Esophagus squamous epithelium (tissue), 5 donors: Measurements from ENCODE around the gene TRERF1. TPM values are rescaled to one million over a fixed set of nuclear protein-coding genes. Genes with fewer than 3 reads are reported as not detected.

Experiments used
- DNase-seq: peaks from one replicate; lab custom pipeline; 2025; lab: John Stamatoyannopoulos, UW
- H3K27ac ChIP-seq, 4 donors: fragments of 200-600 bp; sonication (generic); one replicate each; pipeline ENCODE4 v1.5.1; 2016 to 2019; ENCODE audit warnings: mild to moderate bottlenecking in 1 of 4
- H3K27me3 ChIP-seq, 4 donors: fragments of 200-600 bp; sonication (generic); 1 replicate in 3 of 4; 2 replicates in 1 of 4; pipeline versions ENCODE4 v1.5.1 to v1.6.0; 2017 to 2021; ENCODE audit warnings: antibody characterized with exemption in 1 of 4
- H3K36me3 ChIP-seq, 3 donors: fragments of 200-600 bp; sonication (generic); one replicate each; pipeline ENCODE4 v1.5.1; 2016 to 2019
- H3K4me1 ChIP-seq, 3 donors: fragments of 200-600 bp; sonication (generic); one replicate each; pipeline ENCODE4 v1.5.1; 2017 to 2019
- H3K4me3 ChIP-seq, 4 donors: fragments of 200-600 bp; sonication (generic); 1 replicate in 3 of 4; 2 replicates in 1 of 4; pipeline ENCODE4 v1.5.1; 2016 to 2019; ENCODE audit warnings: mild to moderate bottlenecking in 2 of 4, moderate library complexity in 1 of 4
- H3K9me3 ChIP-seq, 3 donors: fragments of 200-600 bp; sonication (generic); one replicate each; pipeline ENCODE4 v1.5.1; 2016 to 2019
- POLR2A ChIP-seq, 4 donors: fragments of 450-650 bp; IDR thresholded peaks; one replicate each; pipeline ENCODE4 v1.6.1; 2017; ENCODE audit warnings: antibody characterized with exemption in 4 of 4, mild to moderate bottlenecking in 4 of 4, moderate library complexity in 3 of 4
- WGBS, 2 donors: methylation state at CpG; one replicate each; pipeline ENCODE4 v1.1.5; 2018; 5-methylcytosine and 5-hydroxymethylcytosine counted together
- intact Hi-C: fragments of 100-400 bp; cut with DNase I; formaldehyde crosslinking; loops from one replicate; pipeline ENCODE4 v1.15.0; 2022
- total RNA-seq, 4 donors: library from RNA; depleted of rRNA; stranded (reverse); fragments of >200 nt; gene quantifications; one replicate each; pipeline ENCODE4 v1.1.0, GENCODE V29; 2016
- TF ChIP-seq, protein P1 (sequence below), 6 experiments: fragments of 450-650 bp in 4 of 6; fragments of 200-600 bp in 2 of 6; sonication (generic) in 2 of 6; IDR thresholded peaks; one replicate each; pipeline ENCODE4 v1.5.1; 2016 to 2019; ENCODE audit warnings: antibody characterized with exemption in 6 of 6, mild to moderate bottlenecking in 4 of 6, moderate library complexity in 4 of 6
- donor health status: DM: yes; HTN: yes; CAD: no.

TRERF1 gene
- total RNA-seq, 4 donors from 2014 or later, result 5.5 to 13.8 (median 11.5) TPM

DNA sequence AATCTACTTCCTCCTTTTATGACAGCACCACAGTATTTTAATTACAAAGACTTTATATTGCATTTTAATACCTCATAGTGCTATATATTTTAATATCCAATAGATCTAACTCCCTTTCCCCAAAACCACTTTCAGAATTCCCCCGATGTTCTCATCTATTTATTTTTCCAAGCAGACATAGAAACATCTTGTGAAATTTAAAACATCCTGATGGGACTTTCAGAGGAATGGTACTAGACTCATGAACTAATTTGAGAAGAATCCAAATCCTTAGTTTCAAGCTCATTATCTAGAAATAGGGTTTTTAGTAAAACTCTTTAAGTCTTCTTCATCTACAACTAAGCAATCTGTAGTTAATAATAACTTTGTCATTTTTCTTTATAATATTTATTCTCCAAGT, 97.0 kb downstream of the TRERF1 start:
- 55 to 75% methylated on average over 1 of the region's 1 CpG for WGBS, 2 donors
- no peaks in the 10 kb centered on the region for H3K27me3 ChIP-seq
- no peak overlapping the region for H3K27ac ChIP-seq
- H3K9me3 ChIP-seq, result no peaks in the 10 kb centered on the region
- H3K4me3 ChIP-seq, result no peak overlapping the region
- H3K36me3 ChIP-seq, result peaks cover 0 to 12% (median 0%) of the 10 kb centered on the region in 3 donors
- no peak for DNase-seq
- intact Hi-C loops, result no loop called here
- peaks cover 0 to 34% (median 10%) of the 10 kb centered on the region in 3 donors for H3K4me1 ChIP-seq
- TF ChIP-seq POLR2A (IDR thresholded peaks at IDR 0.05), result no peak
- TF ChIP-seq, protein P1, sequence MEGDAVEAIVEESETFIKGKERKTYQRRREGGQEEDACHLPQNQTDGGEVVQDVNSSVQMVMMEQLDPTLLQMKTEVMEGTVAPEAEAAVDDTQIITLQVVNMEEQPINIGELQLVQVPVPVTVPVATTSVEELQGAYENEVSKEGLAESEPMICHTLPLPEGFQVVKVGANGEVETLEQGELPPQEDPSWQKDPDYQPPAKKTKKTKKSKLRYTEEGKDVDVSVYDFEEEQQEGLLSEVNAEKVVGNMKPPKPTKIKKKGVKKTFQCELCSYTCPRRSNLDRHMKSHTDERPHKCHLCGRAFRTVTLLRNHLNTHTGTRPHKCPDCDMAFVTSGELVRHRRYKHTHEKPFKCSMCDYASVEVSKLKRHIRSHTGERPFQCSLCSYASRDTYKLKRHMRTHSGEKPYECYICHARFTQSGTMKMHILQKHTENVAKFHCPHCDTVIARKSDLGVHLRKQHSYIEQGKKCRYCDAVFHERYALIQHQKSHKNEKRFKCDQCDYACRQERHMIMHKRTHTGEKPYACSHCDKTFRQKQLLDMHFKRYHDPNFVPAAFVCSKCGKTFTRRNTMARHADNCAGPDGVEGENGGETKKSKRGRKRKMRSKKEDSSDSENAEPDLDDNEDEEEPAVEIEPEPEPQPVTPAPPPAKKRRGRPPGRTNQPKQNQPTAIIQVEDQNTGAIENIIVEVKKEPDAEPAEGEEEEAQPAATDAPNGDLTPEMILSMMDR (IDR thresholded peaks at IDR 0.05), result no peak

DNA sequence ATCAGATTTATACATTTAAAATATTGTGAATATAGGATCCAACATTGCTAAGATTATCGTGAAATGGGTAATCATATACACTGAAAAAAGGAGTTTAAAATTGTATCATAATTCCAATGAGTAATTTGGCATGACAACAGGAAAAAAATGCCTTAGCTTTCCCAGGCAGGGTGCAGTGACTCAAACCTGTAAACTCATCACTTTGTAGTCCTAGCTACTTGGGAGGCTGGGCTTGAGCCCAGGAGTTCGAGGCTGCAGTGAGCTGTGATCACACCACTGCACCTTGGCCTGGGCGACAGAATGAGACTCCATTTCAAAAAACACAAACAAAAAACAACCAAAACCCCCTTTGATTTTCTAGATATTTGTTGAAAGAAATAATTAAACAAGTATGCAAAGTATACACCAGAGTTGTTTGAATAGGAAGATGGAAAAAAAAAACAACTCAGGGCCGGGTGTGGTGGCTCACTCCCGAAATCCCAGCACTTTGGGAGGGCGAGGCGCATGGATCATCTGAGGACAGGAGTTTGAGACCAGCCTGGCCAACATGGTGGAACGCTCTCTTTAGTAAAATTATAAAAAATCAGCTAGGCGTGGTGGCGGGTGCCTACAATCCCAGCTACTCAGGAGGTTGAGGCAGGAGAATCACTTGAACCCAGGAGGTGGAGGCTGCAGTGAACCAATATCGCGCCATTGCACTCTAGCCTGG, 98.7 kb downstream of the TRERF1 start:
- TF ChIP-seq, protein P1 (IDR thresholded peaks at IDR 0.05), result no peak
- no peak for TF ChIP-seq POLR2A (IDR thresholded peaks at IDR 0.05)

DNA sequence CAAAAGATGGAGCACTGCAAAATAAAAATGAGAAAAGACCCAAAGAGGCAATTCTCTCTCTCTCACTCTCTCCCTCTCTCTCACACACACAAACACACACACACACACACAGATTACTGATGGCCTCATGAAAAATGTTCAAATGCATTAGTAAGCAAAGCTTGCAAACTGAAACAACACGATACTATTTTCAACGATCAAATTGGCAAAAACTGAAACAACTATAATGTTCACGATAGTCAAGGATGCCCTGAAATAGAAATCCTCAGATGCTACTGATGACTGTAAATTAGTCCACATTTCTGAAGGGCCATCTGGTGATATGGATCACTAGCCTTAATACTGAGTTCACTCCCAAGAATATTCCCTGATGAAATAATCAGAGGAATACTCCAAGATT, 100.8 kb downstream of the TRERF1 start:
- Histone ChIP-seq H3K27me3 (no peaks in the 10 kb centered on the region), H3K4me3 (no peak overlapping the region), H3K4me1 (peaks cover 0 to 41% (median 0%) of the 10 kb centered on the region in 3 donors), H3K36me3 (peaks cover 0 to 1% (median 0%) of the 10 kb centered on the region in 3 donors), H3K27ac (no peak overlapping the region), H3K9me3 (no peaks in the 10 kb centered on the region)
- no peak for DNase-seq
- 72 to 79% methylated on average over 3 of the region's 3 CpGs for WGBS, 2 donors
- TF ChIP-seq POLR2A (IDR thresholded peaks at IDR 0.05), result no peak
- TF ChIP-seq, protein P1 (IDR thresholded peaks at IDR 0.05), result no peak
- intact Hi-C loops, result no loop called here

More for the DNA sequence above, 98.7 kb downstream of the TRERF1 start:
- Histone ChIP-seq H3K4me1 (peaks cover 0 to 35% (median 6%) of the 10 kb centered on the region in 3 donors), H3K27ac (no peak overlapping the region), H3K27me3 (no peaks in the 10 kb centered on the region), H3K4me3 (no peak overlapping the region), H3K9me3 (no peaks in the 10 kb centered on the region), H3K36me3 (peaks cover 0 to 12% (median 0%) of the 10 kb centered on the region in 3 donors)
- 80 to 85% methylated on average over 10 to 12 of the region's 12 CpGs for WGBS, 2 donors
- intact Hi-C loops, result no loop called here
- no peak for DNase-seq

DNA sequence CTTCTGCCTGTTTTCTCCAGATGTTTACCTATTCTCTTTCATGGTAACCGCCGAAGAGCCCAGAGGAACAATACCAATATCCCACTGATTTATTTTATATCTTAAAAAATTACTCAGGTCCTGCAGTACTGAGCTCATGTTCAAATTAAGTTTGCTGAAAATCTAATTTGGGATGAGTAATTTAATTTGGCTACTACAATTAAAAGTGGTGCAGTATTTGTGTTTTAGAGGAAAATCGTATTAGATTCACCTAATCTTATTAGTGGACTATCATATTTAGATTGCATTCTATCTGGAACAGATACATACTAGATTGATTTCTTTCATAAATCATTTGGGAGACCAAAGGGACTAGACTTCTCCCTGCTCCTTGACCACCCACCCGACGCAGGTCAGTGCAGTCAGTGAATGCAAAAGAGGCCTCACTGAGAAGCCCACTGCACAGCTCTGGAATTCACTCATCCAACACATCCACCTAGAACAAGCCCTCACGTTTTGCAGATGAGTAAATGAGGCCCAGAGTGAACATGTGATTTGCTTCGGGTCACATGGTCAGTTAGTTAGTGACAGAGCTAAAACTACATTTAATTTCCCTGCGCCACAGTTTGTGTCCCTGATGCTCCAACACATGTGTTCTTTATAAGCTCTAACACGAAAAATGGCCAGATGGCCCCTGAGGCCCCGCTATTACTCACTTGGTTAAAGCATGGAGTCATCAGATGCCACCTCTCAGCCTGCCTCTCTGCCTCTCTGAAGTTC, 101.8 kb downstream of the TRERF1 start:
- Histone ChIP-seq H3K36me3 (no peaks in the 10 kb centered on the region), H3K27me3 (no peaks in the 10 kb centered on the region), H3K9me3 (no peaks in the 10 kb centered on the region), H3K4me1 (peaks cover 0 to 48% (median 0%) of the 10 kb centered on the region in 3 donors), H3K27ac (no peak overlapping the region), H3K4me3 (no peak overlapping the region)
- intact Hi-C loops, result no loop called here
- 90 to 95% methylated on average over 10 of the region's 10 CpGs for WGBS, 2 donors
- no peak for DNase-seq
- TF ChIP-seq, protein P1 (IDR thresholded peaks at IDR 0.05), result no peak
- no peak for TF ChIP-seq POLR2A (IDR thresholded peaks at IDR 0.05)

DNA sequence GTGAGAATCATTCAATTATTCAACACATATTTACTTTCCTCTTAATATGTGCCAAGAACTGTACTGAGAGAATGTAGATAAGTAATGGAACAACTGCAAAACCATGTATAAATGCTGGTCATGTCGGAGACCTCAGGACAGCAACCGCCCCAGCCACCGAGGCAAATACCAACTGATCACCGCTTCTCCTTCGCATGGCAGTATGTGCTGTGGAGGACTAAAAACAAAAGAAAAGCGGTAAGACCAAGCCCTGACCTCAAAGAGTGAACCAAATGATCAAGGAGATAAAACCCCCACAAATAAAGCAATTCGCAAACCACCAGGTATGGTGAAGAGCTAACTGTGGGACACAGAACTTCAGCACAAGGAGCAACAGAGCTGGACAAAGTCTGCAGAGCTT, 104.3 kb downstream of the TRERF1 start:
- Histone ChIP-seq H3K36me3 (peaks cover 0 to 8% (median 0%) of the 10 kb centered on the region in 3 donors), H3K27ac (no peak overlapping the region), H3K27me3 (no peaks in the 10 kb centered on the region), H3K4me1 (peaks cover 0 to 48% (median 0%) of the 10 kb centered on the region in 3 donors), H3K9me3 (no peaks in the 10 kb centered on the region), H3K4me3 (no peak overlapping the region)
- no peak for TF ChIP-seq POLR2A (IDR thresholded peaks at IDR 0.05)
- TF ChIP-seq, protein P1 (IDR thresholded peaks at IDR 0.05), result no peak
- no peak for DNase-seq
- 88 to 89% methylated on average over 7 of the region's 7 CpGs for WGBS, 2 donors
- intact Hi-C loops, result no loop called here
